Osteocyte (in vitro differentiated cells): ENCODE measurements around the gene LARP1B. TPM values are rescaled to one million over a fixed set of nuclear protein-coding genes. Genes with fewer than 3 reads are reported as not detected.
A peak's percentile ranks its signal among the peaks of the same experiment; 100 is the strongest.

Source experiments
- DNase-seq: peaks from one replicate; pipeline ENCODE4 v3.0.0; 2021; ENCODE audit warnings: mixed read lengths; ENCODE audit not compliant: unreplicated experiment; ENCODE audit errors: extremely low spot score
- H3K27ac Mint-ChIP-seq: one replicate; pipeline ENCODE4 v1.8.0; 2021; ENCODE audit warnings: mild to moderate bottlenecking, mixed read lengths; ENCODE audit not compliant: unreplicated experiment
- H3K27me3 Mint-ChIP-seq: one replicate; pipeline ENCODE4 v1.8.0; 2021; ENCODE audit warnings: mixed read lengths; ENCODE audit not compliant: unreplicated experiment
- H3K36me3 Mint-ChIP-seq: one replicate; pipeline ENCODE4 v1.8.0; 2021; ENCODE audit warnings: mixed read lengths; ENCODE audit not compliant: unreplicated experiment
- H3K4me1 Mint-ChIP-seq: one replicate; pipeline ENCODE4 v1.8.0; 2021; ENCODE audit warnings: mixed read lengths; ENCODE audit not compliant: unreplicated experiment
- H3K4me3 Mint-ChIP-seq: one replicate; pipeline ENCODE4 v1.8.0; 2021; ENCODE audit warnings: mild to moderate bottlenecking, moderate library complexity, mixed read lengths; ENCODE audit not compliant: unreplicated experiment
- H3K9me3 Mint-ChIP-seq: one replicate; pipeline ENCODE4 v1.8.0; 2021; ENCODE audit warnings: mixed read lengths; ENCODE audit not compliant: unreplicated experiment
- total RNA-seq: library from RNA; stranded (reverse); gene quantifications from 2 replicates; pipeline ENCODE4 v1.2.1, GENCODE V29; 2021
- TF ChIP-seq, protein P1 (sequence below): fragments of 200-600 bp; sonication (generic); IDR thresholded peaks from 2 replicates; pipeline ENCODE4 v1.5.0; 2021; ENCODE audit warnings: antibody characterized with exemption, mild to moderate bottlenecking, moderate library complexity

The LARP1B gene
- total RNA-seq, 1 donor from 2014 or later = 18.6 TPM

DNA sequence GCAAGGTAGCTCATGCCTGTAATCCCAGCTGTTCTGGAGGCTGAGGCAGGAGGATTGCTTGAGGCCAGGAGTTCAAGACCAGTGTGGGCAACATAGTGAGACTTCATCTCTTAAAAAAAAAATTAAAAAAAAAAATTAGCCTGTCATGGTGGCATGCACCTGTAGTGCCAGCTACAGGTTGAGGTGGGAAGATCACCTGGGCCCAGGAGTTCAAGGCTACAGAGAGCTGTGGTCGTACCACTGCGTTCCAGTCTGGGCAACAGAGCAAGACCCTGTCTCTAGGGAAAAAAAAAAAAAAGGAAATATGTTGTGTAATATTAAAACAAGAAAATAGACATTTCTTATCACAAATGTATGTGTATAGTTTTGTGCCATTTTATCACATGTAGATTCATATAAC, 97.8 kb downstream of the LARP1B start:
- Mint-ChIP-seq H3K27ac (no peak overlapping the region), H3K4me3 (no peak overlapping the region)

DNA sequence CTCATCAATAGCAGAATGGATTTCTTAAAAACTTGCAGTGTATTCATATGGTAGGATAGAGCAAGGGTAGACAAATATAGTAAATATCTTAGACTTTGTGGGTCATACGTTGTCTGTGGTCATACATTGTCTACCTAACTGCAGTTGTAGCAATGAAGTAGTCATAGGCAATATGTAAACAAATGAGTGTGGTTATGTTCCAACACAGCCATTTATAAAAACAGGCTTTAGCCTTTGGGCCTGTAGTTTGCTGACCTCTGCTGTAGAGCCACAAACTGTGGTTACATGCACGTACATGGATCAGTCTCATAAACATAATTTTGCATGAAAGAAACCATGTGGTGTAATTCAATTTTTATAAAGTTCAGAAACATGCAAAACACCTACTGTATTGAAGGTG, 98.9 kb downstream of the LARP1B start:
- Mint-ChIP-seq H3K36me3 (peaks cover 27% of the 10 kb centered on the region), H3K27me3 (no peaks in the 10 kb centered on the region), H3K27ac (no peak overlapping the region), H3K4me3 (no peak overlapping the region), H3K4me1 (peaks cover 35% of the 10 kb centered on the region), H3K9me3 (peaks cover 11% of the 10 kb centered on the region)
- DNase-seq = no peak
- TF ChIP-seq, protein P1, sequence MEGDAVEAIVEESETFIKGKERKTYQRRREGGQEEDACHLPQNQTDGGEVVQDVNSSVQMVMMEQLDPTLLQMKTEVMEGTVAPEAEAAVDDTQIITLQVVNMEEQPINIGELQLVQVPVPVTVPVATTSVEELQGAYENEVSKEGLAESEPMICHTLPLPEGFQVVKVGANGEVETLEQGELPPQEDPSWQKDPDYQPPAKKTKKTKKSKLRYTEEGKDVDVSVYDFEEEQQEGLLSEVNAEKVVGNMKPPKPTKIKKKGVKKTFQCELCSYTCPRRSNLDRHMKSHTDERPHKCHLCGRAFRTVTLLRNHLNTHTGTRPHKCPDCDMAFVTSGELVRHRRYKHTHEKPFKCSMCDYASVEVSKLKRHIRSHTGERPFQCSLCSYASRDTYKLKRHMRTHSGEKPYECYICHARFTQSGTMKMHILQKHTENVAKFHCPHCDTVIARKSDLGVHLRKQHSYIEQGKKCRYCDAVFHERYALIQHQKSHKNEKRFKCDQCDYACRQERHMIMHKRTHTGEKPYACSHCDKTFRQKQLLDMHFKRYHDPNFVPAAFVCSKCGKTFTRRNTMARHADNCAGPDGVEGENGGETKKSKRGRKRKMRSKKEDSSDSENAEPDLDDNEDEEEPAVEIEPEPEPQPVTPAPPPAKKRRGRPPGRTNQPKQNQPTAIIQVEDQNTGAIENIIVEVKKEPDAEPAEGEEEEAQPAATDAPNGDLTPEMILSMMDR = peak; percentile 10

More for the DNA sequence above, 97.8 kb downstream of the LARP1B start:
- TF ChIP-seq, protein P1 = no peak
- Mint-ChIP-seq H3K9me3 (peaks cover 11% of the 10 kb centered on the region), H3K36me3 (peaks cover 30% of the 10 kb centered on the region), H3K27me3 (no peaks in the 10 kb centered on the region), H3K4me1 (peaks cover 42% of the 10 kb centered on the region)
- DNase-seq = no peak

GRCh38 chr4:128161138-128161537, 100.0 kb downstream of the LARP1B start:
- H3K36me3 Mint-ChIP-seq = peaks cover 20% of the 10 kb centered on the region
- DNase-seq = no peak
- peaks cover 11% of the 10 kb centered on the region for H3K9me3 Mint-ChIP-seq
- H3K4me1 Mint-ChIP-seq = peaks cover 35% of the 10 kb centered on the region
- no peak overlapping the region for H3K27ac Mint-ChIP-seq
- H3K4me3 Mint-ChIP-seq = no peak overlapping the region
- H3K27me3 Mint-ChIP-seq = no peaks in the 10 kb centered on the region
- TF ChIP-seq, protein P1 = no peak

- H3K36me3 Mint-ChIP-seq = peaks cover 8% of the 10 kb centered on the region
- peak overlapping the region; percentile 76 for H3K27ac Mint-ChIP-seq
- peaks cover 35% of the 10 kb centered on the region for H3K4me1 Mint-ChIP-seq
These were observed 101.3 kb downstream of the LARP1B start for GRCh38 chr4:128162434-128162833.

GRCh38 chr4:128163177-128164117, 102.3 kb downstream of the LARP1B start:
- TF ChIP-seq, protein P1 = no peak

More at GRCh38 chr4:128162434-128162833, 101.3 kb downstream of the LARP1B start:
- TF ChIP-seq, protein P1 = no peak
- no peak for DNase-seq
- no peak overlapping the region for H3K4me3 Mint-ChIP-seq
- H3K27me3 Mint-ChIP-seq = no peaks in the 10 kb centered on the region
- peaks cover 5% of the 10 kb centered on the region for H3K9me3 Mint-ChIP-seq

More at GRCh38 chr4:128163177-128164117, 102.3 kb downstream of the LARP1B start:
- H3K36me3 Mint-ChIP-seq = peaks cover 1% of the 10 kb centered on the region
- H3K27me3 Mint-ChIP-seq = no peaks in the 10 kb centered on the region
- no peak for DNase-seq
- H3K4me3 Mint-ChIP-seq = no peak overlapping the region
- peak overlapping the region; percentile 76 for H3K27ac Mint-ChIP-seq
- peaks cover 35% of the 10 kb centered on the region for H3K4me1 Mint-ChIP-seq
- H3K9me3 Mint-ChIP-seq = peaks cover under 1% of the 10 kb centered on the region
